ENCODE results near the gene MYPOP. TPM values are rescaled to one million over a fixed set of nuclear protein-coding genes. Genes with fewer than 3 reads are reported as not detected.

The MYPOP gene
- total and polyA plus RNA-seq, 10 of the 15 experiments (the other 5 are each of a cell fraction or from before 2014, with no cell fraction given), result 0.47 to 9.4 (median 1.4) TPM

GRCh38 chr19:45862564-45863334 is 39.7 kb downstream of the MYPOP start, which contains the start of gene SYMPK (continued):
- 0 out of 3 replicates have a peak, but pooled peaks of 1 of the 2 experiments have one; percentile 22 for TF ChIP-seq EGR1 (IDR thresholded peaks at IDR 0.05; ENCODE audit: borderline replicate concordance in 1 of 2, low read depth in 2 of 2, low read length in 2 of 2)
- no peak for TF ChIP-seq CUX1 (IDR thresholded peaks at IDR 0.05; ENCODE audit: insufficient replicate concordance, low read depth, low read length)
- peak; percentile 37; the same call in 1 of the 2 replicates for TF ChIP-seq CBFB (IDR thresholded peaks at IDR 0.05; ENCODE audit: low read depth)
- no peak for TF ChIP-seq ZBTB11 (CRISPR knock-in tag; IDR thresholded peaks at IDR 0.05)
- peak; percentile 99 for TF ChIP-seq HCFC1 (IDR thresholded peaks at IDR 0.05; ENCODE audit: low read length)
- TF ChIP-seq SREBF2 (IDR thresholded peaks at IDR 0.05; ENCODE audit: low read length), result no peak
- TF ChIP-seq SIX5 (IDR thresholded peaks at IDR 0.05; ENCODE audit: low read depth, low read length, severe bottlenecking), result peak; percentile 99
- TF ChIP-seq BHLHE40 (IDR thresholded peaks at IDR 0.05; ENCODE audit: borderline replicate concordance in 1 of 2, low read depth in 2 of 2, low read length in 1 of 2), result peak; percentile 99 to 100
- TF ChIP-seq NFYB (IDR thresholded peaks at IDR 0.05; ENCODE audit: insufficient read depth, low read depth, low read length), result no peak
- no peak for TF ChIP-seq KAT2A (conservative IDR thresholded peaks at IDR 0.05; ENCODE audit: control insufficient read depth, low read depth, low read length)
- TF ChIP-seq ZSCAN29 (IDR thresholded peaks at IDR 0.05), result no peak
- TF ChIP-seq CEBPB (IDR thresholded peaks at IDR 0.05; ENCODE audit: borderline replicate concordance in 1 of 2, low read depth in 2 of 2, low read length in 2 of 2), result no peak
- TF ChIP-seq ELK1 (IDR thresholded peaks at IDR 0.05; ENCODE audit: low read depth, low read length), result peak; percentile 72; the same call in 1 of the 2 replicates
- peak; percentile 77 for TF ChIP-seq TAF1 (IDR thresholded peaks at IDR 0.05; ENCODE audit: borderline replicate concordance, low read depth, low read length)
- TF ChIP-seq BCL11A (IDR thresholded peaks at IDR 0.05; ENCODE audit: low read depth, low read length), result no peak
- no peak for TF ChIP-seq CBX3 (IDR thresholded peaks at IDR 0.05; ENCODE audit: borderline replicate concordance, low read depth)
- TF ChIP-seq RFX5 (IDR thresholded peaks at IDR 0.05; ENCODE audit: low read depth, low read length), result no peak
- TF ChIP-seq MYC (IDR thresholded peaks at IDR 0.05; ENCODE audit: insufficient read depth, insufficient read length, insufficient replicate concordance, low read length, severe bottlenecking), result peak; percentile 69
- peak; percentile 89 for TF ChIP-seq LARP7 (IDR thresholded peaks at IDR 0.05)

Data from GM12878 (cell line).